OCI-LY7 (cell line): ENCODE data around the gene ITSN1. TPM values are rescaled to one million over a fixed set of nuclear protein-coding genes. Genes with fewer than 3 reads are reported as not detected.

Source experiments
- BruUV-seq: library from RNA; stranded (reverse); fragments of 400-500 nt; replicated peaks from 2 replicates; lab custom pipeline; 2021; lab: Mats Ljungman, UMichigan
- CTCF ChIA-PET: fragments of 300-600 bp; sonication (Branson Sonifier 250); formaldehyde crosslinking; loops from one replicate; lab custom pipeline; 2022; ENCODE audit warnings: antibody characterized with exemption; ENCODE audit not compliant: unreplicated experiment; lab: Charles Lee
- POLR2A ChIA-PET: fragments of 300-600 bp; sonication (Branson Sonifier 250); formaldehyde crosslinking; loops from one replicate; lab custom pipeline; 2022; ENCODE audit warnings: antibody characterized with exemption; lab: Charles Lee
- DNase-seq: peaks from one replicate; pipeline ENCODE4 v3.0.0-alpha.2; 2015; ENCODE audit warnings: low spot score
- H2AFZ ChIP-seq: fragments of 200-600 bp; sonication (generic), shearing (Covaris generic); 2 replicates; pipeline ENCODE4 v1.6.1; 2014; ENCODE audit warnings: mild to moderate bottlenecking, antibody characterized with exemption, low read length, moderate library complexity
- H3K27ac ChIP-seq: fragments of 200-600 bp; sonication (generic); 2 replicates; pipeline ENCODE4 v1.5.1; 2014; ENCODE audit warnings: mixed run types, low read depth, mild to moderate bottlenecking, moderate library complexity, low read length, inconsistent platforms; ENCODE audit not compliant: poor library complexity, severe bottlenecking
- H3K36me3 ChIP-seq: fragments of 200-600 bp; sonication (generic); 2 replicates; pipeline ENCODE4 v1.6.1; 2014; ENCODE audit warnings: mild to moderate bottlenecking, antibody characterized with exemption, low read length, moderate library complexity, mixed read lengths; ENCODE audit not compliant: insufficient read depth
- H3K4me1 ChIP-seq: fragments of 200-600 bp; sonication (generic); 2 replicates; pipeline ENCODE4 v1.5.1; 2014; ENCODE audit warnings: mild to moderate bottlenecking, low read length; ENCODE audit not compliant: insufficient read depth, poor library complexity, severe bottlenecking
- H3K4me2 ChIP-seq: fragments of 200-600 bp; sonication (generic); 2 replicates; pipeline ENCODE4 v1.6.1; 2014; ENCODE audit warnings: mild to moderate bottlenecking, low read length
- H3K4me3 ChIP-seq: fragments of 200-600 bp; sonication (generic); 2 replicates; pipeline ENCODE4 v1.5.1; 2014; ENCODE audit warnings: mild to moderate bottlenecking, low read depth, low read length; ENCODE audit not compliant: poor library complexity, severe bottlenecking
- H3K79me2 ChIP-seq: fragments of 200-600 bp; sonication (generic); 2 replicates; pipeline ENCODE4 v1.6.1; 2016; ENCODE audit warnings: low read depth, mild to moderate bottlenecking, low read length, moderate library complexity, mixed read lengths; ENCODE audit not compliant: insufficient read depth
- H3K9me2 ChIP-seq: fragments of 200-600 bp; sonication (generic); 2 replicates; pipeline ENCODE4 v1.6.1; 2016; ENCODE audit warnings: mild to moderate bottlenecking, low read length, mixed read lengths; ENCODE audit not compliant: insufficient read depth
- H3K9me3 ChIP-seq: fragments of 200-600 bp; sonication (generic); 2 replicates; pipeline ENCODE4 v1.6.1; 2014; ENCODE audit warnings: mild to moderate bottlenecking, mixed run types, low read length, mixed read lengths
- H4K20me1 ChIP-seq: fragments of 200-600 bp; sonication (generic); 2 replicates; pipeline ENCODE4 v1.6.1; 2014; ENCODE audit warnings: mild to moderate bottlenecking, antibody characterized with exemption, low read length, moderate library complexity, mixed read lengths; ENCODE audit not compliant: insufficient read depth
- EZH2phosphoT487 ChIP-seq: fragments of 200-600 bp; sonication (generic); IDR thresholded peaks from 2 replicates; pipeline ENCODE4 v1.6.1; 2018; ENCODE audit warnings: low read depth, borderline replicate concordance, mild to moderate bottlenecking, mixed run types, antibody characterized with exemption, low read length, moderate library complexity, mixed read lengths
- intact Hi-C: fragments of 100-400 bp; cut with micrococcal nuclease; formaldehyde crosslinking; loops from one replicate; pipeline ENCODE4 v1.10.0; 2022; ENCODE audit not compliant: unreplicated experiment
- total RNA-seq, 2 experiments: library from RNA; depleted of rRNA in 1 of 2; stranded (reverse); fragments of >200 nt in 1 of 2; shearing (Covaris generic) in 1 of 2; gene quantifications; 2 replicates each; pipeline ENCODE4 v1.2.3, GENCODE V29; 2014 to 2022
- TF ChIP-seq, protein P1 (sequence below): fragments of 200-600 bp; sonication (generic); conservative IDR thresholded peaks from 2 replicates; pipeline ENCODE4 v1.5.1; 2014; ENCODE audit warnings: mild to moderate bottlenecking, antibody characterized with exemption, low read length, moderate library complexity, mixed read lengths

ITSN1 gene
- total RNA-seq, 2 experiments from 2014 or later = 0.60 to 5.9 TPM

DNA sequence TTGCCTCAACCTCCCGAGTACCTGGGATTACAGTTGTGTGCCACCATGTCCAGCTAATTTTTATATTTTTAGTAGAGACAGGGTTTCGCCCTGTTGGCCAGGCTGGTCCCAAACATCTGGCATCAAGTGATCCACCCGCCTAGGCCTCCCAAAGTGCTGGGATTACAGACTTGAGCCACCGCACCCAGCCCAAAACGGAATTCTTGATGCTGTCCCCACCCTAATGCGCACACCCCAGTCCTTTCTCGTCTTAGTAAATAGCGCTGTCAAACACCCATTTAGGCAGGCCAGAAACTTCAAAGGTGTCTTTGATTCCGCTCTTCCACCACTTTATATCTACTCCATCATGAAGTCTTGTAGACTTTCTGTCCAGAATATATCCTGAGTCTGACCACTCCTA lies 35.1 kb downstream of the ITSN1 start:
- H3K4me2 ChIP-seq = no peak overlapping the region
- H3K9me2 ChIP-seq = no peaks in the 10 kb centered on the region
- H3K4me1 ChIP-seq = no peaks in the 10 kb centered on the region
- no peak overlapping the region for H2AFZ ChIP-seq
- no peak for DNase-seq
- no TSS peak for BruUV-seq
- TF ChIP-seq, protein P1, sequence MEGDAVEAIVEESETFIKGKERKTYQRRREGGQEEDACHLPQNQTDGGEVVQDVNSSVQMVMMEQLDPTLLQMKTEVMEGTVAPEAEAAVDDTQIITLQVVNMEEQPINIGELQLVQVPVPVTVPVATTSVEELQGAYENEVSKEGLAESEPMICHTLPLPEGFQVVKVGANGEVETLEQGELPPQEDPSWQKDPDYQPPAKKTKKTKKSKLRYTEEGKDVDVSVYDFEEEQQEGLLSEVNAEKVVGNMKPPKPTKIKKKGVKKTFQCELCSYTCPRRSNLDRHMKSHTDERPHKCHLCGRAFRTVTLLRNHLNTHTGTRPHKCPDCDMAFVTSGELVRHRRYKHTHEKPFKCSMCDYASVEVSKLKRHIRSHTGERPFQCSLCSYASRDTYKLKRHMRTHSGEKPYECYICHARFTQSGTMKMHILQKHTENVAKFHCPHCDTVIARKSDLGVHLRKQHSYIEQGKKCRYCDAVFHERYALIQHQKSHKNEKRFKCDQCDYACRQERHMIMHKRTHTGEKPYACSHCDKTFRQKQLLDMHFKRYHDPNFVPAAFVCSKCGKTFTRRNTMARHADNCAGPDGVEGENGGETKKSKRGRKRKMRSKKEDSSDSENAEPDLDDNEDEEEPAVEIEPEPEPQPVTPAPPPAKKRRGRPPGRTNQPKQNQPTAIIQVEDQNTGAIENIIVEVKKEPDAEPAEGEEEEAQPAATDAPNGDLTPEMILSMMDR = no peak
- TF ChIP-seq EZH2phosphoT487 = no peak
- no peaks in the 10 kb centered on the region for H4K20me1 ChIP-seq
- H3K79me2 ChIP-seq = no peaks in the 10 kb centered on the region
- no peaks in the 10 kb centered on the region for H3K9me3 ChIP-seq
- intact Hi-C loops = no loop called here
- no peaks in the 10 kb centered on the region for H3K36me3 ChIP-seq
- H3K4me3 ChIP-seq = no peak overlapping the region
- no peak overlapping the region for H3K27ac ChIP-seq
- ChIA-PET POLR2A (interaction anchor here (0.6 to 0.7 kb wide), 2 partner anchors 23 to 219 kb away, joined by 3 read pairs; no protein-coding TSS in a partner anchor), CTCF (no interaction called here)

DNA sequence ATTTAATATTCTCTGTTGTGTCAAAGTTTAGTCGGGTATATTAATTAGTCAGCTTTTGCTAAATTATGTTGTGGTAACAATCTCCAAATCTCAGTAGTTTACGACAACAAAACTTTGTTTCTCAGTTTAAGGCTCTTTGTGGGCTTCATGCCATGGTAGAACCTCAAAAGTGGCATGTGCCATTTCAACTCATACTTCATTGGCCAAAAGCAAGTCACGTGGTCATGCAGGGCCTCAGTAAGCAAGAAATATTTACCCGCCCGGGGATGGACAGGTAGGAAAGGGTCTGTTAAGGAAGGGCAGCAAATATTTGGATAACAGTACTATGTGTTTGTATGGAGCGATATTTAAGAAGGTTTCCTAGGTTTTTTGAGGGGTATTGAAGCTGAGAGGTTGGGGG lies 38.6 kb downstream of the ITSN1 start:
- ChIA-PET POLR2A (interaction anchor here (0.6 kb wide), 1 partner anchor 139 kb away, joined by 3 read pairs; no protein-coding TSS in a partner anchor), CTCF (no interaction called here)
- Histone ChIP-seq H2AFZ (no peak overlapping the region), H3K36me3 (no peaks in the 10 kb centered on the region), H3K79me2 (no peaks in the 10 kb centered on the region), H3K9me2 (no peaks in the 10 kb centered on the region; the same call in 1 of the 2 replicates), H3K4me2 (no peak overlapping the region), H3K4me3 (no peak overlapping the region), H3K4me1 (no peaks in the 10 kb centered on the region), H3K27ac (no peak overlapping the region), H3K9me3 (no peaks in the 10 kb centered on the region), H4K20me1 (no peaks in the 10 kb centered on the region)
- TF ChIP-seq EZH2phosphoT487 = no peak
- TF ChIP-seq, protein P1 = no peak
- intact Hi-C loops = no loop called here
- BruUV-seq = no TSS peak
- DNase-seq = no peak

DNA sequence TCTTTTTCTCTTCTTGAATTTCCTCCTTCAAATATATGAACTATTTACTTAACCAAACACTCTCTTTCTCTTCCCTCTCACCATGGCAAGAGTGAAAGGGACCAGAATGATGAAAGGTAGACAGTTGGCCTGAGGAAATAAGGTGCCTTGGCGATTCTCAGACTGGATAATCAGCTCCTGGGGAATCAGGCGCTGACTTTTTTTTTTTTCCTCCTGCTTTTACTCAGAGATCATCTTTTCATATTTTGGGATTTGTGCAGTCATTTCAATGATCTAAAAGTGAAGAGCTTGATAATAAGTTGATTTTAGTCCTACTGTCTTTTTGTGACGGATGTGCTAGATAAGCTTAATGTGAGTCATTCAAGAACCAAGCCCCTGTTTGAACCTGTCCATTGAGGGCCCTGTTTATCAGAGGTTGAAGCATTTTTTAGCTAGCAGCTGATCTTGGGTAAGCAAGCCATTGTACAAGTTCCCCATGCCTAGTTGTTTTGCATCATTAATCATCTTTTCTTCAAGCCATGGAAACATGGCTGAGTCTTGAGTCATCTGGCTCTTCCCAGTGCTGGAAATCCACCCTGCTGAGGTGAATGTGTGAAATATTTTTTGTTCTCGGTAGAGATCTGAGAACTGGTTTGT lies 40.8 kb downstream of the ITSN1 start:
- TF ChIP-seq, protein P1 = no peak
- TF ChIP-seq EZH2phosphoT487 = no peak
- Histone ChIP-seq H3K4me2 (no peak overlapping the region), H3K4me1 (no peaks in the 10 kb centered on the region), H3K36me3 (no peaks in the 10 kb centered on the region), H3K79me2 (no peaks in the 10 kb centered on the region), H4K20me1 (no peaks in the 10 kb centered on the region), H3K27ac (no peak overlapping the region), H2AFZ (no peak overlapping the region), H3K9me2 (no peaks in the 10 kb centered on the region; the same call in 1 of the 2 replicates), H3K4me3 (no peak overlapping the region), H3K9me3 (no peaks in the 10 kb centered on the region)
- no peak for DNase-seq
- BruUV-seq = no TSS peak
- intact Hi-C loops = no loop called here
- POLR2A ChIA-PET = interaction anchor here (0.7 kb wide), 1 partner anchor 29 kb away, joined by 3 read pairs; no protein-coding TSS in a partner anchor
- CTCF ChIA-PET = no interaction called here
